T-helper 1 cell treated with Interleukin-12 subunit alpha and Interleukin-12 subunit beta and Interleukin-4 antibody, amounts not matched to agents 30 μg/mL and 1 μg/mL, for 36 hours (primary cell): Measurements from ENCODE around the gene LTB.
A peak's percentile ranks its signal among the peaks of the same experiment; 100 is the strongest.

ENCODE experiments used
- H3K27ac Mint-ChIP-seq: one replicate; pipeline ENCODE4 v1.8.0; 2021; ENCODE audit warnings: mild to moderate bottlenecking, mixed read lengths
- H3K27me3 Mint-ChIP-seq: one replicate; pipeline ENCODE4 v1.8.0; 2021; ENCODE audit warnings: low read depth, mixed read lengths
- H3K36me3 Mint-ChIP-seq: one replicate; pipeline ENCODE4 v1.8.0; 2021; ENCODE audit warnings: low read depth, mixed read lengths
- H3K4me1 Mint-ChIP-seq: one replicate; pipeline ENCODE4 v1.8.0; 2021; ENCODE audit warnings: low read depth, mixed read lengths
- H3K4me3 Mint-ChIP-seq: one replicate; pipeline ENCODE4 v1.8.0; 2021; ENCODE audit warnings: mild to moderate bottlenecking, moderate library complexity, mixed read lengths
- H3K9me3 Mint-ChIP-seq: one replicate; pipeline ENCODE4 v1.8.0; 2021; ENCODE audit warnings: mixed read lengths

The LTB gene

DNA sequence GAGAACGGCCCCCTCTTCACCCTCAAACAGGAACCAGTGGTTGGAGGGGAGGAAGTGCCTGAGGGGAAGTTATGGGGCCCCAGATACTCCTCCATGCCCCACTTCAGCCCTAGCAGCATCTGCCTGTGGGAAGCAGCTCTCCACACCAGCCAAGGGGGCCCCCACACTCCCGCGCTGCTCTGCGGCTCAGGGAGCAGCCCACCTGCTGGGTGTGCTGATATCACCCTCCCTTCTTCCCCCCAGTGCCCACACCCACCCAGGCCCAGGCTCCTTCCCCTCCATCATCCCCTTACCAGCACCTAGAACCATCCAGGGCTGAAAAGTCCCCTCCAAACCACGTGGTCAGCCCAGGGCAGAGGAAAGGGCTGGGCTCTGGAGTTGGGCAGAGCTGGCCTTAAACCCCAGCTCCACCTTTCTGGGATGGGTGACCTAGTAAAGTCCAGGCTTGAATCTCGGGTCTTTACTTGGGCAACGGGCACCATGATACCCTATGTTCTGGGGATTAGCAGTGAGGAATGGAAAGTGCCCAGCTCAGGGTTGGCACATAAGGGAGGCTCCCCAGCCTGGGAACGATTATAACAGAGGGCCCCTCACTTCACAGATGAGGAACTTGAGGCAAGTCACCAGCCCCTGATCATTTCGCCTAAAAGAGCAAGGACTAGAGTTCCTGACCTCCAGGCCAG is 4.5 kb upstream of the LTB start:
- Mint-ChIP-seq H3K27me3 (no peaks in the 10 kb centered on the region), H3K36me3 (peaks cover 29% of the 10 kb centered on the region), H3K4me1 (peaks cover 41% of the 10 kb centered on the region), H3K9me3 (no peaks in the 10 kb centered on the region), H3K4me3 (peak overlapping the region; percentile 97), H3K27ac (peak overlapping the region; percentile 95)

DNA sequence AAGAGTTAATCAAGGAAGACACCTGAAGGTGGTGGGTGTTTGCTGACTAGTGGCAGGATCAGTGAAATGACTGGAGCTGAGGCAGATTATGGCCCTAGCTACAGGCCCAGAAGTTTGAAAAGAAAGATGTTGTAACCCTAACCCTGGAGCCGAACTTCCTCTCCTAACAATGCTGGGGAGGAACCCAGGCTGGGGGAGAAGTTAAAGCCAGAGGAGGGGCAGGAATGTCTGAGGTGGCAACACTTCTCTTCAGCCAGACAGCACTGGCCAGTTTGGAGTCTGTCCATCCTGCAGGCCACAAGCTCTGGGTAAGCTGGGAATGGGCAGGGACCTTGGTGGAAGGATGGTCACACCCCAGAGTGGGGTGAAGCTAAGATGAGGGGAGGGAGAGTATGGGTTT is 3.8 kb upstream of the LTB start, which contains the start of gene LST1:
LST1 (plus strand) TSS at position 270 of the 400 bp plus-strand sequence. CDS start 1,023 bp downstream, outside the sequence.
- Mint-ChIP-seq H3K4me1 (peaks cover 41% of the 10 kb centered on the region), H3K27me3 (no peaks in the 10 kb centered on the region), H3K4me3 (peak within 1 kb of the TSS; percentile 97), H3K9me3 (no peaks in the 10 kb centered on the region), H3K27ac (peak within 1 kb of the TSS; percentile 95), H3K36me3 (peaks cover 37% of the 10 kb centered on the region)

GRCh38 chr6:31585491-31585890 is 3.3 kb upstream of the LTB start:
- Mint-ChIP-seq H3K9me3 (no peaks in the 10 kb centered on the region), H3K4me3 (peak overlapping the region; percentile 97), H3K27ac (peak overlapping the region; percentile 95), H3K36me3 (peaks cover 38% of the 10 kb centered on the region), H3K27me3 (no peaks in the 10 kb centered on the region), H3K4me1 (peaks cover 41% of the 10 kb centered on the region)

DNA sequence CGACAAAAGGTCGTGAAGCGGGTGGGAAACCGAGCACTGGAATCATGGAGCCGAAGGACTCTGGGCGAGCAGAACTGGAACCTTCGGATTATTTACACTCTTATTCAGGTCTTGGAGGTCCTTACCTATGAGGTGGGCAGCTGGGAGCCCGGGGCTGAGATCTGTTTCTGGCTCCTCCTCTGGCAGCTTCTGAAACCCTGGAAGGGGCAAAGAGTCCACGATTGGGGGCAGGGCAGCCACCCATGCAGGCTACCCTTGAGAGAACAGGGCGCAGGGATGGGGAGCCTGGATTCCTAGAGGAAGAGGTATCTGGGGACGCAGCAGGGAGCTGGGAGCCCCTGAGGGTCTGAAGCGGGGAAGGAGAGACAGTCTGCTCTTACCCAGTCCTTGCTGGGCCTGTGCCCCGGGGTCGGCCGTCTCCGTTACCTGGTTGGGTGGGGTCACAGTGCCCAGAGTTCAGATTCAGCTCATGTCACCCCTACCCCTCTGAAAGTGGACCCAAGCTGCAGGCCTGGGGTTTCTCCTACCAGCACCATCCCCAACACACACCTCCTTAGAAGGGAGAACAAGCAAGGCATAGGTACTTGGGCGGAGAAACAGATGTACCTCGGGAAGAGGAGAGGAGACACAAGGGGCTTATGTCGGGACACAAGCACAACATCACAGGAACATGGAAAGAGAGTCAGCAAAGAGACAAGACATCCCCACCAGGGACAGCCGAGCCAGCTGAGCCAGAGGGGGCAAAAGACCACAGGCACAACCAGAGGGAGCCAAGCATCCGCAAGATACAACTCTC is 592 bp downstream of the LTB start:
- H3K27ac Mint-ChIP-seq: peak overlapping the region; percentile 99
- H3K9me3 Mint-ChIP-seq: no peaks in the 10 kb centered on the region
- peaks cover 46% of the 10 kb centered on the region for H3K4me1 Mint-ChIP-seq
- peak overlapping the region; percentile 100 for H3K4me3 Mint-ChIP-seq
- no peaks in the 10 kb centered on the region for H3K27me3 Mint-ChIP-seq
- H3K36me3 Mint-ChIP-seq: peaks cover 58% of the 10 kb centered on the region

DNA sequence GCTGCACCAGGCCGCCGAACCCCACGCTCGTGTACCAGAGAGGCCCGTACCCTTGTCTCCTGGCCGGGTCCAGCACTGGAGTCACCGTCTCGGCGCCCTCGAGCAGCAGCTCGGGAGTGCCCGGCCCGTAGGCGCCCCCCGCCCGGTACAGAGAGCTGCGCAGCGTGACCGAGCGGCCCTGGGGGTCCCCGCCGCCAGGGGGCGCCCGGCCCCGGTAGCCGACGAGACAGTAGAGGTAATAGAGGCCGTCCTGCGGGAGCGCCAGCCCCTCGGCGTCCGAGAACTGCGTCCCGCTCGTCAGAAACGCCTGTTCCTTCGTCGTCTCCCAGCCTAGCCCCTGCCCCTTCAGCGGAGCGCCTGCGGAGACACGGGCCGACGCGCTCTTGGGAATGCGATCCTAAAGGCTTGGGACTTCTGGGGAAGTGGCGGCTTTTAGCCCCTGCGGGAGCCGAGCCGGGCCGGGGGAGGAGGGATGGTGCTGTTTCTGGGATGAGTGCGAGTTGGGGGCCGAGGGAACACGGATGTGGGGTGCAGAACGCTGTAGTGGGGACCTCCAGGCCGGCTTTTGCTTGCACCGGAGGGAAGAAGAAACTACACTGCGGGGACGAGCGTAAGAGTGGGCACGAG is 1.3 kb downstream of the LTB start:
- Mint-ChIP-seq H3K4me3 (peak overlapping the region; percentile 100), H3K9me3 (no peaks in the 10 kb centered on the region), H3K27me3 (no peaks in the 10 kb centered on the region), H3K4me1 (peaks cover 47% of the 10 kb centered on the region), H3K27ac (peak overlapping the region; percentile 99), H3K36me3 (peaks cover 65% of the 10 kb centered on the region)

- Mint-ChIP-seq H3K27ac (peak overlapping the region; percentile 99), H3K4me1 (peaks cover 42% of the 10 kb centered on the region), H3K4me3 (peak overlapping the region; percentile 100), H3K27me3 (no peaks in the 10 kb centered on the region), H3K36me3 (peaks cover 70% of the 10 kb centered on the region), H3K9me3 (no peaks in the 10 kb centered on the region)
Observed at GRCh38 chr6:31580438-31580740, 1.8 kb downstream of the LTB start.

DNA sequence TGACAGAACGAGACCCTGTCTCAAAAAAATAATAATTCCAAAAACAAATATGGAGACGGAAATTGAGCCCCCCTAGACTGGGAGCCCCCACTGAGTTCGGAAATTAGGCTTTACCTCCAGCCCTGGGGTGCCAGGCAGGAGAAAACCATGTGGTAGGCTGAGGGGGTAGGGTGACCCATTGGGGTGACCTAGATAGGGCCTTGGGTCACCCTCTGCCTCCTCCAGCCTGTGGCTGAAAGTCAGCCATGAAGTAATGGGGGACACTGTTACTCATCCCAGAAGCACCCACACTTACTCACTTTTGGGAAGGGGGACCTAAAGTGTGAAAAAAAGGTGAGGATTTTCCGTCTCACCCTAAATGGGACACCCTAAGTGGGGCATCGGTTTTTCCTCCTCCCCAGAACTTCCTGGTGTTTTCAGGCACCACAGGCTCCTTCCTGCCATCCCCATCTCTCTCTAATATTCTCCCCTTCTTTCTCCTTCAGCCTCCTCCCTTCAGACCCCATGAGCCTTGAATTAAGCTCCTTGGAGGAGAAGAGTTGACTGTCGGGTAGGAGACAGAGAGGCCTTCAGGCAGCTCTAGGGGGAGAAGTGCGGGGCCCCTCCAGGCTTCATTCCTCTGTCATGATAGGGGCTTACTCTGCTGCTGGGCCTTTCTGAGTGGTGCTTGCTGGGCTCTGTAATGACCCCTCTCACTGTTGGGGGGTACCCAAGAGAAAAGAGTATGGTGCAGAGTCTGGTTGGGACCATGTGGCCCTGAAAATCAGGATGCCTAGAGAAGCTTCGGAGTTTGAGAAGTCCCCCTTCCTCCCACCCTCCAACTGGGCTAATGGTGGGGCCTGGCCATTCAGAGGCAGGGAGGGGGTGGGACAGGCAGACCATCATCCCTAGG is 2.4 kb downstream of the LTB start:
- H3K27me3 Mint-ChIP-seq: no peaks in the 10 kb centered on the region
- H3K4me3 Mint-ChIP-seq: peak overlapping the region; percentile 100
- peaks cover 47% of the 10 kb centered on the region for H3K4me1 Mint-ChIP-seq
- H3K36me3 Mint-ChIP-seq: peaks cover 72% of the 10 kb centered on the region
- peak overlapping the region; percentile 99 for H3K27ac Mint-ChIP-seq
- no peaks in the 10 kb centered on the region for H3K9me3 Mint-ChIP-seq

DNA sequence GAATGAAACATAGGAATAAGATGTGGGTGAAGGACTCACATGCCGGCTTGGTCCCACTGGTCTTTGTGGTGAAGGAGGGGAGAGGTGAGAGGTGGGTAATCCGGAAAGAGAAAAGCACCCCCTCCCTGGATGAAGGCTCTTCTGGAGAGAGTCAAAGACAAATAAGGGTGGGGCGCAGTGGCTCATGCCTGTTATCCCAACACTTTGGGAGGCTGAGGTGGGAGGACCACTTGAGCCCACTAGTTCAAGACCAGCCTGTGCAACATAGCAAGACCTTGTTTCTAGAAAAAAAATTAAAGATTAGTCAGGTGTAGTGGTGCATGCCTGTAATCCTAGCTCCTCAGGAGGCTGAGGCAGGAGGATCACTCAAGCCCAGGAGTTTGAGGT is 3.1 kb downstream of the LTB start:
- Mint-ChIP-seq H3K4me1 (peaks cover 54% of the 10 kb centered on the region), H3K27ac (peak overlapping the region; percentile 99), H3K27me3 (no peaks in the 10 kb centered on the region), H3K36me3 (peaks cover 72% of the 10 kb centered on the region), H3K4me3 (peak overlapping the region; percentile 100), H3K9me3 (no peaks in the 10 kb centered on the region)

GRCh38 chr6:31578184-31579118 is 3.8 kb downstream of the LTB start:
- Mint-ChIP-seq H3K4me1 (peaks cover 61% of the 10 kb centered on the region), H3K27ac (peak overlapping the region; percentile 99), H3K27me3 (no peaks in the 10 kb centered on the region), H3K36me3 (peaks cover 74% of the 10 kb centered on the region), H3K9me3 (no peaks in the 10 kb centered on the region), H3K4me3 (peak overlapping the region; percentile 100)

DNA sequence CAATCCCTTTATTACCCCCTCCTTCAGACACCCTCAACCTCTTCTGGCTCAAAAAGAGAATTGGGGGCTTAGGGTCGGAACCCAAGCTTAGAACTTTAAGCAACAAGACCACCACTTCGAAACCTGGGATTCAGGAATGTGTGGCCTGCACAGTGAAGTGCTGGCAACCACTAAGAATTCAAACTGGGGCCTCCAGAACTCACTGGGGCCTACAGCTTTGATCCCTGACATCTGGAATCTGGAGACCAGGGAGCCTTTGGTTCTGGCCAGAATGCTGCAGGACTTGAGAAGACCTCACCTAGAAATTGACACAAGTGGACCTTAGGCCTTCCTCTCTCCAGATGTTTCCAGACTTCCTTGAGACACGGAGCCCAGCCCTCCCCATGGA is 4.7 kb downstream of the LTB start:
- H3K9me3 Mint-ChIP-seq: no peaks in the 10 kb centered on the region
- H3K4me3 Mint-ChIP-seq: peak overlapping the region; percentile 97
- H3K4me1 Mint-ChIP-seq: peaks cover 63% of the 10 kb centered on the region
- peak overlapping the region; percentile 99 for H3K27ac Mint-ChIP-seq
- H3K27me3 Mint-ChIP-seq: no peaks in the 10 kb centered on the region
- peaks cover 74% of the 10 kb centered on the region for H3K36me3 Mint-ChIP-seq

DNA sequence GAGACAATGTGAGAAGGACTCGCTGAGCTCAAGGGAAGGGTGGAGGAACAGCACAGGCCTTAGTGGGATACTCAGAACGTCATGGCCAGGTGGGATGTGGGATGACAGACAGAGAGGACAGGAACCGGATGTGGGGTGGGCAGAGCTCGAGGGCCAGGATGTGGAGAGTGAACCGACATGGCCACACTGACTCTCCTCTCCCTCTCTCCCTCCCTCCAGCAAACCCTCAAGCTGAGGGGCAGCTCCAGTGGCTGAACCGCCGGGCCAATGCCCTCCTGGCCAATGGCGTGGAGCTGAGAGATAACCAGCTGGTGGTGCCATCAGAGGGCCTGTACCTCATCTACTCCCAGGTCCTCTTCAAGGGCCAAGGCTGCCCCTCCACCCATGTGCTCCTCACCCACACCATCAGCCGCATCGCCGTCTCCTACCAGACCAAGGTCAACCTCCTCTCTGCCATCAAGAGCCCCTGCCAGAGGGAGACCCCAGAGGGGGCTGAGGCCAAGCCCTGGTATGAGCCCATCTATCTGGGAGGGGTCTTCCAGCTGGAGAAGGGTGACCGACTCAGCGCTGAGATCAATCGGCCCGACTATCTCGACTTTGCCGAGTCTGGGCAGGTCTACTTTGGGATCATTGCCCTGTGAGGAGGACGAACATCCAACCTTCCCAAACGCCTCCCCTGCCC is 5.2 kb downstream of the LTB start:
- Mint-ChIP-seq H3K36me3 (peaks cover 71% of the 10 kb centered on the region), H3K9me3 (no peaks in the 10 kb centered on the region), H3K27me3 (no peaks in the 10 kb centered on the region), H3K4me1 (peaks cover 62% of the 10 kb centered on the region), H3K27ac (peak overlapping the region; percentile 99), H3K4me3 (peak overlapping the region; percentile 97)

- Mint-ChIP-seq H3K9me3 (no peaks in the 10 kb centered on the region), H3K4me3 (peak overlapping the region; percentile 97), H3K36me3 (peaks cover 62% of the 10 kb centered on the region), H3K27me3 (no peaks in the 10 kb centered on the region), H3K4me1 (peaks cover 67% of the 10 kb centered on the region), H3K27ac (peak overlapping the region; percentile 99)
Observed at GRCh38 chr6:31575952-31576685, 6.1 kb downstream of the LTB start.
